ENCODE measurements around the gene RPTOR.

Gene RPTOR

DNA sequence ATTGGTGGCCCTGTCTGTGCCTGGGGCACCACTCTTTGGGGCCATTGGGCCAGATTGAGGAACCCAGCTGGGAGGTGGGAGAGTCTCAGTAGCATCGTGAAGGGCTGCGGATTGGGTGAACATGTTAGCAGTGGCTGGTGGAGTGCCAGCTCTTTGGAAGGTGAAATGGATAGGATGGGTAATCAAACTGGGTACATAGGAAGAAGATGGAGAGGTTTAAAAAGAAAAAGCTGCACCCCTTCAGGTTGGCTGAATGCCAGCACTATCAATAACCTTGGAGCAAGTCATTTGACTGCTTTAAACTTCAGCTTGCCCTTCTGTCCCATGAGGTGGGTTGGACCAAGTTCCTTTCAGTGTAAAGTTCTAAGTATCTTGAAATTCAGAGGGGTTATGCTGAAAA lies 95.0 kb downstream of the RPTOR start:
- H3K36me3 ChIP-seq (ENCODE audit: insufficient read depth, low read length), result no peaks in the 10 kb centered on the region; the same call in 1 of the 2 replicates
- H3K9ac ChIP-seq (ENCODE audit: insufficient read length), result no peak overlapping the region
- TF ChIP-seq POLR2AphosphoS5 (IDR thresholded peaks at IDR 0.05; ENCODE audit: borderline replicate concordance, low read depth, low read length) (no peak), FOXP2 (optimal IDR thresholded peaks at IDR 0.05; ENCODE audit: control extremely low read depth, extremely low read length, insufficient read depth) (no peak), EZH2 (IDR thresholded peaks at IDR 0.05) (no peak)
- no peak overlapping the region for H3K27ac ChIP-seq
- no peaks in the 10 kb centered on the region for H3K9me3 ChIP-seq (ENCODE audit: low read depth, low read length)
- DNase-seq (ENCODE audit: low read depth, low spot score), result no peak
- no peak overlapping the region for H3K4me3 ChIP-seq

DNA sequence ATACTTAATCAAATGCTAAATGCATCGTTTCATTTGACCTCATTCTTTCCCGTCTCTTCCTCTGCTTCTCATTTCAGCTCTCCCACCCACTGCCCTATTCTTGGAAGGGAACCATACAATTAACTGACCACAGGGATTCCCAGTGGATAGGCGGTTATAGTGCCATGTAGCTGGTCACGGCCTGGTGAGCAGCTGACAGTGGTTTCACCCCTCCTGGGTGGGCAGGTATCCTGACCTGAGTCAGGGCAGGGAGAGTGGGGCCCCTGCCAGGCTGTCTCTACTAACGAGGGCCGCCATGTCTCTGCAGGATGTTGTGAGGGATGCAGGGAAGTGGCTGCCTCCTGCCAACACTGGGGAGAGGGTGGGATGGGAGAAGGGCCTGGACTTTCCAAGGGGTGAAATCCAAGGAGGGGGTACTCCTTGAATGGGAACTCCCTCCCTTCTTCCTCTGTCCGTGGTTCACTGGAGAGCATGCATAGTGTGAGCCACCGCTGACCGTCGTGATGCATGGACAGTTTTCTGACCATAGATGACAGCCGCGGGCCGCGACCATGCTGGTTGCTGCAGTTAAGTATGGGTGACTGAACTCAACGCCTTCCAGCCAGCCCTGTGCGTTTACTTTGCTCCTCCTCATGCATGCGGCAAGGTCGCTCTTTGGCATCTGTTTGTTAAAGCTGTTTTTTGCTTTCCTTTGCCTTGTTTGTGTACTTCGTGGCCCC lies 95.9 kb downstream of the RPTOR start:
- Histone ChIP-seq H3K27ac (no peak overlapping the region), H3K9ac (ENCODE audit: insufficient read length) (no peak overlapping the region), H3K9me3 (ENCODE audit: low read depth, low read length) (no peaks in the 10 kb centered on the region), H3K4me3 (no peak overlapping the region), H3K36me3 (ENCODE audit: insufficient read depth, low read length) (no peaks in the 10 kb centered on the region; the same call in 1 of the 2 replicates)
- no peak for TF ChIP-seq POLR2AphosphoS5 (IDR thresholded peaks at IDR 0.05; ENCODE audit: borderline replicate concordance, low read depth, low read length)
- no peak for TF ChIP-seq FOXP2 (optimal IDR thresholded peaks at IDR 0.05; ENCODE audit: control extremely low read depth, extremely low read length, insufficient read depth)
- no peak for TF ChIP-seq EZH2 (IDR thresholded peaks at IDR 0.05)
- DNase-seq (ENCODE audit: low read depth, low spot score), result no peak

DNA sequence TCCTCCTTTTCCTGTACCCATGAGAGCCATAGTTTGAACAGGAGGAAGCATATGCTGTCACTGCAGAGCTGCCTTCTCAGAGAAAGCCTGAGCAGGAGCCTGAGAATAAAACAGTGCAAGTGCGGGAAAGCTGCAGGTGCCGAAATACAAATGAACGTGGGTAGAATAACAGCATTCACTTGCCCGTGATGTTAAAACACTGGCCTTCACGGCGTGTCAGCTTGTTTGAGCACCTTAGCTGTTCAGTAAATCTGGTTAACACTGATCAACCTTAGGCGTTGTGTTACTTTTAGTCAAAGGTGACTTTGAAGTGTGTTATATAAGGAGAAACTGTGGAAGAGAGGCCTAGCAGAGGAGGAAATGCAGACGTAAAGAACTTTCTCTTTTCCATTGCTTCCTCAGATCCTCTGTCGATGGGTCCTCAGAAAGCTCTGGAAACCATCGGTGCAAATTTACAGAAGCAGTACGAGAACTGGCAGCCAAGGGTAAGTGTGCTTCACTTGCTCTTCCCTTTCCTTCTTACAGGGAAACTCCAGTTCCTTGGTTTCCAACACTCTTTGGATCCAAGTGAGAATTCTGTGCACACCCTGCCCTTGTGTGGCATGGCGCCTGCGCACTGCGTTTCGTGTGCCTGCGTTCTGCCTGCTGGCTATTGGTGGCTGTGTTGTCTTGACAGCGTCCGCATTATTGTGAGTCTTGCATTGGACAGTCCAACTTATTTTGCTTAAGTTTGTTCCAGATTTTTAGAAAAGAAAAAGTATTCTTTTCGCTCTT lies 98.9 kb downstream of the RPTOR start:
- H3K27ac ChIP-seq, result no peak overlapping the region
- H3K36me3 ChIP-seq (ENCODE audit: insufficient read depth, low read length), result no peaks in the 10 kb centered on the region; the same call in 1 of the 2 replicates
- H3K9ac ChIP-seq (ENCODE audit: insufficient read length), result no peak overlapping the region
- no peak for DNase-seq (ENCODE audit: low read depth, low spot score)
- TF ChIP-seq FOXP2 (optimal IDR thresholded peaks at IDR 0.05; ENCODE audit: control extremely low read depth, extremely low read length, insufficient read depth), result no peak
- no peak for TF ChIP-seq POLR2AphosphoS5 (IDR thresholded peaks at IDR 0.05; ENCODE audit: borderline replicate concordance, low read depth, low read length)
- no peak for TF ChIP-seq EZH2 (IDR thresholded peaks at IDR 0.05)
- no peak overlapping the region for H3K4me3 ChIP-seq
- H3K9me3 ChIP-seq (ENCODE audit: low read depth, low read length), result no peaks in the 10 kb centered on the region

DNA sequence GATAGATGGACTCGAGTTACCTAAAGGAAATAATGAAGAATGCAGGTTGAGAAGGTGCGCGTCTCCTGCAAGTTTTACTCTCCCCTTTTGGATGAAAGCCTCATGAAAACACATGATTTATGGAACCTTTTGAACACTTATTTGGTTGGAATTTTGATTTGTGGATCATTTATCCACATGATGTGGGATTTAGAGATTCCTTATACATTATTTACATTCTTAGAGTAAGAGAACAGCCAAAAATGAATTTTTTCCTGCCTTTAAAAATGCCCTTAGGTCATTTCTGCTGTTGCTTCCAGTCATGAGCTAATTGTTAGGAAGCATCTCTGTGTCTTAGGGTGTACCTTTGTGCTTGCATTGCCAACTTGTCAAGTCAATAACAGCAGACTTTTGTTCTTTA lies 99.9 kb downstream of the RPTOR start:
- DNase-seq (ENCODE audit: low read depth, low spot score), result no peak
- H3K36me3 ChIP-seq (ENCODE audit: insufficient read depth, low read length), result no peaks in the 10 kb centered on the region; the same call in 1 of the 2 replicates
- H3K9me3 ChIP-seq (ENCODE audit: low read depth, low read length), result no peaks in the 10 kb centered on the region
- TF ChIP-seq EZH2 (IDR thresholded peaks at IDR 0.05) (no peak), FOXP2 (optimal IDR thresholded peaks at IDR 0.05; ENCODE audit: control extremely low read depth, extremely low read length, insufficient read depth) (no peak), POLR2AphosphoS5 (IDR thresholded peaks at IDR 0.05; ENCODE audit: borderline replicate concordance, low read depth, low read length) (no peak)
- no peak overlapping the region for H3K9ac ChIP-seq (ENCODE audit: insufficient read length)
- no peak overlapping the region for H3K4me3 ChIP-seq
- no peak overlapping the region for H3K27ac ChIP-seq

DNA sequence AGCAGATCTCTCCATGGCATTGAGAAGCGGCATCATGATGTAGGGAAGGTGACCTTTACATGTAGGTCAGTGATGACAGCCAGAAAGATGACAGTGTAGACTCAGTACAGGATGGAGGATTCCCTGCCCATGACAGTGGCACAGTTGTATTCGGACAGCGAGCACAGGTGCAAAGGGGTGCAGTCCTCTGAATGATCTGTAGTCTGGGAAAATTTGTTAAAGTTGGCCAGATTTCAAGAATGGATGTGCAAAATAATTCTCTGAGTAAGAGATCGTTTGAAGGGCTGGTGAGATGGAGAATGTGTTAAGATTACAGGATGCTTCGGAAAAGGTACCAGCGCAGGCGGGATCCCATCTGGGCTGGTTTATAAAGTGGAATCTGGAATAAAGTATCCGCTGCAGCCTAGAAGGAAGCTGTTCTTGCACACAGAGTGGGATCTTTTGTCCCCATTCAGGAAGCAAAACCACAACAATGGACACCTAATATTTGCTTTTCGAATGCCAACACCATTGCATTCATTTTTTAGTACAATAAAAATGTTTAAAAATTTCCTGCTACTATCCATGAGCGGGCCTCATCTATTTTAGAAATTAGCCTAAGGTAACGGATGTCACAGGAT lies 101.2 kb downstream of the RPTOR start:
- Histone ChIP-seq H3K27ac (no peak overlapping the region), H3K9me3 (ENCODE audit: low read depth, low read length) (no peaks in the 10 kb centered on the region), H3K9ac (ENCODE audit: insufficient read length) (no peak overlapping the region), H3K36me3 (ENCODE audit: insufficient read depth, low read length) (no peaks in the 10 kb centered on the region; the same call in 1 of the 2 replicates), H3K4me3 (no peak overlapping the region)
- no peak for TF ChIP-seq EZH2 (IDR thresholded peaks at IDR 0.05)
- no peak for DNase-seq (ENCODE audit: low read depth, low spot score)

DNA sequence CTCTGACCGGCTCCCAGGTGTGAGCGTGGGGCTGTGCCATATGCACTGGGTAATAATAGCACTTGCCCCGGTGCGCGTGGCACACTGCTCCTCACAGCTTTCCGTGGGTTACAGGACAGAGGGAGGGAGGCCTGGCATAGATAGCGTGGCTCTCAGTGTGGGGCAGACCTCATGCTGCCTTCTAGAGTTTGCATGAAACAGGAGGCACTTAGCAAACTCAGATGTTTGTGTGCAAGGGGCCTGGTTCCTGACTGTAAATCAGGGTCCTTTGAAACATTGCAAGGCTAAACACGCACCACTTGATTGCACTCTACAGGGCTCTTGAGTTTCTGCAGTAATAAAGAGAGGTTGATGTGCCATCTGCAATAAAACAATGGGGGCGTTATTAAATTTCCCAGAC lies 101.7 kb downstream of the RPTOR start:
- no peaks in the 10 kb centered on the region; the same call in 1 of the 2 replicates for H3K36me3 ChIP-seq (ENCODE audit: insufficient read depth, low read length)
- no peaks in the 10 kb centered on the region for H3K9me3 ChIP-seq (ENCODE audit: low read depth, low read length)
- DNase-seq (ENCODE audit: low read depth, low spot score), result no peak
- H3K9ac ChIP-seq (ENCODE audit: insufficient read length), result no peak overlapping the region
- H3K4me3 ChIP-seq, result no peak overlapping the region
- H3K27ac ChIP-seq, result no peak overlapping the region
- TF ChIP-seq FOXP2 (optimal IDR thresholded peaks at IDR 0.05; ENCODE audit: control extremely low read depth, extremely low read length, insufficient read depth) (no peak), EZH2 (IDR thresholded peaks at IDR 0.05) (no peak), POLR2AphosphoS5 (IDR thresholded peaks at IDR 0.05; ENCODE audit: borderline replicate concordance, low read depth, low read length) (no peak)

DNA sequence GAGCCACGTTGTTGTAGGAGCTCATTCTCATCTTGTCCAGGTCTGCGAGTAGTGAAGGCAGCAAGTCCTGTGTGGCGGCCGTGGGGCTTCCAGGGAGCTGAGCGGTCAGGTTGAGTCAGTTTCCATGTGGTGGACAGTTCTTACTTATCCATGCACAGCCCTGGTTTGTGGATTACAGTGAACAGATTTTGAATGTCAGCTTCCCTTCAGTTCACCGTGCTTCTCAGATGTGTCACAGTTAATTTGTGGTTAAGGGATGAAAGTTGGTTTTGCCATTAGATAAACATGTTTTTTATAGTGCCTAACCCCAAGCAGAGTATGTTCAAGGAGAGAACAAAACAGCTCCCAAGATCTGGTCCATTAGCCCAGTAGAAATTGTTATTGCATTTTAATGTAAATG lies 103.1 kb downstream of the RPTOR start:
- Histone ChIP-seq H3K36me3 (ENCODE audit: insufficient read depth, low read length) (no peaks in the 10 kb centered on the region; the same call in 1 of the 2 replicates), H3K4me3 (no peak overlapping the region), H3K27ac (no peak overlapping the region), H3K9ac (ENCODE audit: insufficient read length) (no peak overlapping the region), H3K9me3 (ENCODE audit: low read depth, low read length) (no peaks in the 10 kb centered on the region)
- TF ChIP-seq EZH2 (IDR thresholded peaks at IDR 0.05) (no peak), POLR2AphosphoS5 (IDR thresholded peaks at IDR 0.05; ENCODE audit: borderline replicate concordance, low read depth, low read length) (no peak), FOXP2 (optimal IDR thresholded peaks at IDR 0.05; ENCODE audit: control extremely low read depth, extremely low read length, insufficient read depth) (no peak)
- no peak for DNase-seq (ENCODE audit: low read depth, low spot score)

DNA sequence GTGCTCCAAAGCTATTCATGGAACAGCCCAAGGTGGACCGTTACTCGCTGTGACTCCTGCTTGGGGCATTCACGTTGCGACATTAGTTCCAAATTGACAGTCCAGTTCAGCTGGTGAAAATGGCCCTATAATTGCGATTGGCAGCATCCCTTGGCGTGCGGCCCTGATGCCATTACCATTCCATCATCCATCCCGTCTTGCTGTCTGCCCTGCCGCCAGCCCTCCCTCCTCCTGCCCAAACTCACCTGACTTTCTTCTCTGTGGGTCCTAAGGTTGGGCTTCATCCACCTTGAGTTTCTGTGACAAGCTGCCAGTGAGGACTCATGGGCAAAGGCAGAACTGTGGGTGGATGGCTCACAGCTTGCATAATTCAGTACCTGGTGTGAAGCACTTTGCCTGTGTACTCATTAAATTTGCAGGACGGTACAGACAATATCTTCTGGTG lies 104.6 kb downstream of the RPTOR start:
- H3K9me3 ChIP-seq (ENCODE audit: low read depth, low read length), result no peaks in the 10 kb centered on the region
- H3K36me3 ChIP-seq (ENCODE audit: insufficient read depth, low read length), result no peaks in the 10 kb centered on the region
- no peak overlapping the region for H3K4me3 ChIP-seq
- H3K27ac ChIP-seq, result no peak overlapping the region
- DNase-seq (ENCODE audit: low read depth, low spot score), result no peak
- TF ChIP-seq EZH2 (IDR thresholded peaks at IDR 0.05) (no peak), FOXP2 (optimal IDR thresholded peaks at IDR 0.05; ENCODE audit: control extremely low read depth, extremely low read length, insufficient read depth) (no peak), POLR2AphosphoS5 (IDR thresholded peaks at IDR 0.05; ENCODE audit: borderline replicate concordance, low read depth, low read length) (no peak)
- H3K9ac ChIP-seq (ENCODE audit: insufficient read length), result no peak overlapping the region
